Endothelial cell (in vitro differentiated cells): ENCODE measurements around the gene CLDN9. TPM values are rescaled to one million over a fixed set of nuclear protein-coding genes. Genes with fewer than 3 reads are reported as not detected.

Source experiments
- DNase-seq: peaks from one replicate; pipeline ENCODE4 v3.0.0; 2021; ENCODE audit warnings: low spot score
- H3K27ac Mint-ChIP-seq: one replicate; pipeline ENCODE4 v1.8.0; 2021; ENCODE audit warnings: mixed read lengths, inconsistent platforms; ENCODE audit not compliant: unreplicated experiment
- H3K27me3 Mint-ChIP-seq: one replicate; pipeline ENCODE4 v1.8.0; 2021; ENCODE audit warnings: mild to moderate bottlenecking, moderate library complexity, mixed read lengths, inconsistent platforms; ENCODE audit not compliant: unreplicated experiment
- H3K36me3 Mint-ChIP-seq: one replicate; pipeline ENCODE4 v1.8.0; 2021; ENCODE audit warnings: mild to moderate bottlenecking, low read depth, mixed read lengths, inconsistent platforms; ENCODE audit not compliant: unreplicated experiment
- H3K4me1 Mint-ChIP-seq: one replicate; pipeline ENCODE4 v1.8.0; 2021; ENCODE audit warnings: mild to moderate bottlenecking, mixed read lengths, inconsistent platforms; ENCODE audit not compliant: unreplicated experiment
- H3K4me3 Mint-ChIP-seq: one replicate; pipeline ENCODE4 v1.8.0; 2021; ENCODE audit warnings: mild to moderate bottlenecking, mixed read lengths, inconsistent platforms; ENCODE audit not compliant: unreplicated experiment
- H3K9me3 Mint-ChIP-seq: one replicate; pipeline ENCODE4 v1.8.0; 2021; ENCODE audit warnings: mixed read lengths, inconsistent platforms; ENCODE audit not compliant: unreplicated experiment
- total RNA-seq: library from RNA; stranded (reverse); fragmentation: NEBNext Ultra II Directional; extraction: Animal tissue kit (Norgen Biotek cat#: 25700); gene quantifications from one replicate; pipeline ENCODE4 v1.2.1, GENCODE V29; 2021; ENCODE audit not compliant: unreplicated experiment
- TF ChIP-seq, protein P1 (sequence below): fragments of 200-600 bp; sonication (generic); IDR thresholded peaks from one replicate; pipeline ENCODE4 v1.5.0; 2021; ENCODE audit warnings: antibody characterized with exemption; ENCODE audit not compliant: unreplicated experiment

Gene CLDN9
- total RNA-seq, 1 donor from 2014 or later: not detected

- Mint-ChIP-seq H3K36me3 (peaks cover 6% of the 10 kb centered on the region), H3K4me3 (peak overlapping the region; percentile 86), H3K27ac (peak overlapping the region; percentile 42), H3K27me3 (peaks cover 8% of the 10 kb centered on the region), H3K9me3 (no peaks in the 10 kb centered on the region), H3K4me1 (peaks cover 13% of the 10 kb centered on the region)
- DNase-seq: no peak
- TF ChIP-seq, protein P1, sequence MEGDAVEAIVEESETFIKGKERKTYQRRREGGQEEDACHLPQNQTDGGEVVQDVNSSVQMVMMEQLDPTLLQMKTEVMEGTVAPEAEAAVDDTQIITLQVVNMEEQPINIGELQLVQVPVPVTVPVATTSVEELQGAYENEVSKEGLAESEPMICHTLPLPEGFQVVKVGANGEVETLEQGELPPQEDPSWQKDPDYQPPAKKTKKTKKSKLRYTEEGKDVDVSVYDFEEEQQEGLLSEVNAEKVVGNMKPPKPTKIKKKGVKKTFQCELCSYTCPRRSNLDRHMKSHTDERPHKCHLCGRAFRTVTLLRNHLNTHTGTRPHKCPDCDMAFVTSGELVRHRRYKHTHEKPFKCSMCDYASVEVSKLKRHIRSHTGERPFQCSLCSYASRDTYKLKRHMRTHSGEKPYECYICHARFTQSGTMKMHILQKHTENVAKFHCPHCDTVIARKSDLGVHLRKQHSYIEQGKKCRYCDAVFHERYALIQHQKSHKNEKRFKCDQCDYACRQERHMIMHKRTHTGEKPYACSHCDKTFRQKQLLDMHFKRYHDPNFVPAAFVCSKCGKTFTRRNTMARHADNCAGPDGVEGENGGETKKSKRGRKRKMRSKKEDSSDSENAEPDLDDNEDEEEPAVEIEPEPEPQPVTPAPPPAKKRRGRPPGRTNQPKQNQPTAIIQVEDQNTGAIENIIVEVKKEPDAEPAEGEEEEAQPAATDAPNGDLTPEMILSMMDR: no peak
Observed at GRCh38 chr16:3060339-3061127, 47.8 kb downstream of the CLDN9 start.

- Mint-ChIP-seq H3K9me3 (no peaks in the 10 kb centered on the region), H3K27ac (no peak overlapping the region), H3K36me3 (peaks cover 5% of the 10 kb centered on the region), H3K4me1 (peaks cover 10% of the 10 kb centered on the region), H3K4me3 (no peak overlapping the region), H3K27me3 (peaks cover 6% of the 10 kb centered on the region)
- DNase-seq: no peak
- TF ChIP-seq, protein P1: no peak
Observed at GRCh38 chr16:3062553-3062952, 49.8 kb downstream of the CLDN9 start.

GRCh38 chr16:3063625-3064386 is 51.1 kb downstream of the CLDN9 start:
- no peak overlapping the region for H3K27ac Mint-ChIP-seq
- peaks cover 5% of the 10 kb centered on the region for H3K27me3 Mint-ChIP-seq
- TF ChIP-seq, protein P1: no peak
- peaks cover 10% of the 10 kb centered on the region for H3K4me1 Mint-ChIP-seq
- peaks cover 5% of the 10 kb centered on the region for H3K36me3 Mint-ChIP-seq
- no peak for DNase-seq
- H3K9me3 Mint-ChIP-seq: no peaks in the 10 kb centered on the region
- H3K4me3 Mint-ChIP-seq: no peak overlapping the region

Other genes starting within 250 kb of the CLDN9 start
- 195 TPM for gene ELOB, start 235.6 kb upstream of the CLDN9 start, total RNA-seq
- gene PRSS33, start 225.4 kb upstream of the CLDN9 start, total RNA-seq: not detected
- not detected for gene PRSS41, start 214.5 kb upstream of the CLDN9 start, total RNA-seq
- gene PRSS21, start 195.7 kb upstream of the CLDN9 start, total RNA-seq: not detected
- 1.3 TPM for gene ZG16B, start 182.6 kb upstream of the CLDN9 start, total RNA-seq
- gene PRSS22, start 154.8 kb upstream of the CLDN9 start, total RNA-seq: 0.59 TPM
- 24.9 TPM for gene FLYWCH2, start 129.7 kb upstream of the CLDN9 start, total RNA-seq
- gene FLYWCH1, start 101.0 kb upstream of the CLDN9 start, total RNA-seq: 50.8 TPM
- not detected for gene KREMEN2, start 48.6 kb upstream of the CLDN9 start, total RNA-seq
- 11.8 TPM for gene PAQR4, start 43.6 kb upstream of the CLDN9 start, total RNA-seq
- 12.2 TPM for gene PKMYT1, start 32.5 kb upstream of the CLDN9 start, total RNA-seq
- 33.0 TPM for gene CLDN6, start 5.3 kb downstream of the CLDN9 start, total RNA-seq
- 3.0 TPM for gene TNFRSF12A, start 7.4 kb downstream of the CLDN9 start, total RNA-seq
- 28.7 TPM for gene HCFC1R1, start 11.0 kb downstream of the CLDN9 start, total RNA-seq
- gene THOC6, start 11.1 kb downstream of the CLDN9 start, total RNA-seq: 22.9 TPM
- 0.13 TPM for gene BICDL2, start 24.0 kb downstream of the CLDN9 start, total RNA-seq
- 5.4 TPM for gene MMP25, start 33.6 kb downstream of the CLDN9 start, total RNA-seq
- gene IL32, start 52.7 kb downstream of the CLDN9 start, total RNA-seq: 1.7 TPM
- gene ZSCAN10, start 86.4 kb downstream of the CLDN9 start, total RNA-seq: 50.7 TPM
- 22.8 TPM for gene ZNF205, start 99.7 kb downstream of the CLDN9 start, total RNA-seq
- gene ZNF213, start 122.1 kb downstream of the CLDN9 start, total RNA-seq: 10.1 TPM
- gene OR1F1, start 175.3 kb downstream of the CLDN9 start, total RNA-seq: not detected
- 13.4 TPM for gene ZNF200, start 222.2 kb downstream of the CLDN9 start, total RNA-seq
- gene MEFV, start 243.7 kb downstream of the CLDN9 start, total RNA-seq: not detected